Middle frontal gyrus (tissue), 1 donor: ENCODE measurements around the gene LGALS3BP.

Experiments used
- DNase-seq: peaks from one replicate; pipeline ENCODE4 v3.0.0-alpha.2; 2015; ENCODE audit warnings: low spot score; ENCODE audit errors: extremely low spot score

Gene LGALS3BP

DNA sequence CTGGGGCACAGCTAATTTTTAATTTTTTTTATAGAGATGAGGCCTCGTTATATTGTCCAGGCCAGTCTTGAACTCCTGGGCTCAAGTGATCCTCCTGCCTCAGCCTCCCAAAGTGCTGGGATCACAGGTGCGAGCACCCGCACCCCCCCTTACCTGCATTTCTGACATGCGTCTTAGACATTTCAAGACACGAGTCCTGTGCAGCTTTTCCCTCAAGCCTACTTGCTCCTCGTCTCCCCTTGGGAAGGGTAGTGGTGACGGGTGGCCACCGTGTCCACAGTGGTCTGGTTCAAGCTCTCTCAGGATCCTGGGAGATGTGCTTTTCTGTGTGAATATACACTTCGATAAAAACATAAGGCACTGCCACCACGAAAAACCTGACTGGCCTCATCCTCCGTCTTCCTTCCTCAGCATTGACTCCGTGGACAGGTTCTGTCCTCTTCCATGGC is 20.2 kb upstream of the LGALS3BP start:
- DNase-seq: no peak

DNA sequence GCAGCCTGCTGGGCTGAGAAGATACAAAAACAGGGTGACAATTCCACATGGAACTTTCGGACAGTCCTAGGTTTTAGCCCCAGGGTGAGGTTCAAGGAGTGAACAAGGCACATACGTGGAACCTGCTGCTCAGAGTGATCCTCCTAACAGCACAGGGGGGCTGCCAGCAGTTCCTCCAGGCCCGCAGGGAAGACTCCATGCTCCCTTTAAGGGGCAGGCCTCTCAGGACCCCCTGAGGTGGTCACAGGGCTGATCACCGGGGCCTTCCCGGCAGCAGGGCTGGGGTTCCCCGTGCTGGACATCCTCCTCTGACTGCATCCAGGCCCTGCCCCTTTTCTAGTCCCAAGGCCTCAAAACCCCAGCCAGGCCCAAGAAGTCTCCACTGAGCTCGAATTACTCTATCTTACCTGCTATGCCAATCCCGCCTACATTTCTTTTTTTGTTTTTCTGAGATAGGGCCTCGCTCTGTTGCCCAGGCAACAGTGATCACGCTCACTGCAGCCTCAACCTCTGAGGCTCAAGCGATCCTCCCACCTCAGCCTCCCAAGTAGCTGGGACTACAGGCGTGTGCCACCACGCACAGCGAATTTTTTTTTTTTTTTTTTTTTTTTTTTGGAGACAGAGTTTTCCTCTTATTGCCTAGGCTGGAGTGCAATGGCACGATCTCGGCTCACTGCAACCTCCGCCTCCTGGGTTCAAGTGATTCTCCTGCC is 19.5 kb upstream of the LGALS3BP start:
- DNase-seq: no peak

DNA sequence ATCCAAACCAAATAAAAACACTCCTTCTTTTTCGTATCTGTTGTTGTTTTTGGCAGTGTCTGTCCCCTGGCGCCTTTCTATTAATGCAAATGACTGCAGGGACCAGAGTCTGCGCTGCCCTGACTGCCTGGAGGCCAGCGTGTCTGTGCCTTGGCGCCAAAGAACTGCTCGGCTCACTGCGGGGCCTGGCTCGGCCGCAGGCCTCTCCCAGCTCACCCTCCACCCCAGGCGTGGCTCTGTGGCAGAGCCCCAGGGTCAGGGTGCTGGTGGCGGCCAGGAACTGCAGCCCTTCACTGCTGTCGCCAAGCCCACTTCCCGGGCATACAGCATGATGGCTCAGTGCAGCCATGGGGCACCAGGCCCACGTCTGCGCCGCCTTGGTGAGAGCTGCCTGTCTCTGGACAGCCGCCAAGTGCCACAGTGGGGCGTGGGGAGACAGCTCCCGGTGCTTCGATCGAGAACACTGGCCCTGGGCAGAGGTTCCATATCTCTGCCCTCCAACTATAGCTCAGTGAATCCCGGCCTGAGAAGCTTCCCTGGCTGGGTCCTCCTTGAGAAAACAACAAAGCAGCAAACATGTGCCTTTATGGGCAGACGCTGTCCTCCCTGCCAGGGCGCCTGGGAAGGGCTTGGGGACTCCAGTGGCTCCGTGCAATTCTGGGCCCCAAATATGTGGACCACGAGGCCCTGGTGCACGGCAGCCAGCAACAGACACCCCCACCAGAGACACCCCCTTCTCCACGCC is 18.8 kb upstream of the LGALS3BP start:
- DNase-seq: no peak

DNA sequence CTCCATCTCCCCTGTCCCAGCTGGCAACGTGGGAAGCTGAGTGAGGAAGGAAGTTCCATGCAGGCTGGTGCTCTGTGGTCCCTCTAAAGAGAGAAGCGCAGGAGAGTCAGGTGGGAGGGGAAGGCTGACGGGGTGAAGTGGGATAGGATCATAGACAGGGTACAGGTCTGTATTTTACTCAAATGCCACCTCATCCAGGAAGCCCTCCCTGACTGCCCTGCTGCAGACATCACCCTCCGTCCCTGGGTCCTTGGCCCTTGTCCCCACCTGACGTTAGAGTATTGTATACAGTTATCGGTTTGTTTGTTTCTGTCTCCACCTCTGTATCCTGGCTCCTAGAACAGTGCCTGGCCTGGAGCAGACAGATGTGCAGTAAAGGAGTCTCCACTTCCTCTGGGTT is 18.2 kb upstream of the LGALS3BP start:
- no peak for DNase-seq

DNA sequence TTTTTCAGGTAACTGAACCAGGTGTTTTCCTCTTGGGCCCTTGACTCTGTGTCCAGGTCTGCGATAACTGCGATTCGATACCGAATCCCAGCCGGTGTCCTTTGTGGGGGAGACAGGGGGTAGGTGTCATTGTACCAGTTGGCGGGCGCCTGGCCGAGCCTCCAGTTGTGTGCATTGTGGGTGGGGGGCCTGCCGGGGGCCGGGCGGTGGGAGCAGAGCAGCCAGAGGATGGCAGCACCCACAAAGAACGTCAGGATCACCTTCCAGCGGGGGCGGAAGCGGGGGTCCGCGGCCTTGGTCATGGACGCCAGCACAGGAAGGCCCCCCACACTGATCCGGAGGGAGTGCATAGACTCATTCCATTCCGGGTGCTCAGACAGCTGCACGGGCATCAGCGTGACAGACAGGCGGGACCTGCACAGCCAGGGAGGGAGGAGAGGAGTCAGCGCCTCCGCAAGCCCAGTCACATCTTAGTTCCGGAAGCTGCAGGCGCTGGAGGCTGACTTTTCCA is 17.6 kb upstream of the LGALS3BP start:
- DNase-seq: no peak

DNA sequence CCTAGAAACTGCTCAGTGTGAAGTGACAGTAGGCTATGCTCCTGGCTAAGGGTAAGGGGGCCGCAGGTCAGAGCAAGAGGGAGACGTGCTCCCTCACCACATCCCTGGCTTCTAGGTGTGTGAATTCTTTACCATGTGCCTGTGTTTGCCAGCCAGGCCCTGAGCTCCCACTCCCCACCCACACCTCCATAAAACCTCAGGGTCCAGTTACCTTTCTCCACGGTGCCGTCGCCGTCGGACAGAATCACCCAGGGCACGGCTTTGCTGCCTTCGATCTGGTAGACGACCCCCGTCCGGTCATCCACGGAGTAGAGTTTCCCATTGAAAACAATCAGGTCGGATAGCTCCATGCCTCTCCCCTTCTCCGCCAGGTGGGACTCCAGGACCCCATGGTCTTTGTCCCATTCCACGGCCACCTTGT is 17.1 kb upstream of the LGALS3BP start:
- no peak for DNase-seq

DNA sequence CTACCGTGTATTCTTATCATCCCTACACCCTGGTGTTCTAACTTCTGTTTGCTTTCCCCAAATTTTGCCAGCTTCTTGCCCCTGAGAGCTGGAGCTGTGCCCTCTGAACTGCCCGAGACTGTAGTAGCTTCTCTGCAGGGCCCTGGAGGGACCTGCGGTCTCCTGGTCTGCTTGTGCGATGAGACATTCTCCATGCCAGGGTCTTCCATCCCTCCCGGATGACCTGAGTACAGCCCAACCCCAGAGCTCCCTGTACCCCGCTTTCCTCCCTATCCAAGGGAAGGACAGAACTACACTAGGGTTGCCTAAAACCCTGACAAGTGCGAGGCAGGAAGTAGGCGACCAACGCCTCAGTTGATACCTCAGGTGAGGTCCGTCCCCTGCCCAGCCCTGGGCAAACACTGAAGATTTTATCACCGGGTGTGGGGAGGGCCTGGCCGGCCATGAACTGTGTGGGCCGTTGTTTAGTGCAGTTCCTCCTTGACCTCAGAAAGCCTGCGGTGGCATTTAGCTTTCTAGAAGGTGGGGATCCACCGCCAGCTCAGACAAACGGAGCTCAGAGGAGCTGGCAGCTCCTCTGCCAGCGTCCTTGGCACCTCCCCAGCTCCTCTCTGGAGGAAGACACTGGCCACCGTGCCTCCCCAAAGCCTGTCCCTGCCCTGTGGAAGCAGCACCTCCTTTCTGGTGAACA is 16.2 kb upstream of the LGALS3BP start:
- DNase-seq: no peak

DNA sequence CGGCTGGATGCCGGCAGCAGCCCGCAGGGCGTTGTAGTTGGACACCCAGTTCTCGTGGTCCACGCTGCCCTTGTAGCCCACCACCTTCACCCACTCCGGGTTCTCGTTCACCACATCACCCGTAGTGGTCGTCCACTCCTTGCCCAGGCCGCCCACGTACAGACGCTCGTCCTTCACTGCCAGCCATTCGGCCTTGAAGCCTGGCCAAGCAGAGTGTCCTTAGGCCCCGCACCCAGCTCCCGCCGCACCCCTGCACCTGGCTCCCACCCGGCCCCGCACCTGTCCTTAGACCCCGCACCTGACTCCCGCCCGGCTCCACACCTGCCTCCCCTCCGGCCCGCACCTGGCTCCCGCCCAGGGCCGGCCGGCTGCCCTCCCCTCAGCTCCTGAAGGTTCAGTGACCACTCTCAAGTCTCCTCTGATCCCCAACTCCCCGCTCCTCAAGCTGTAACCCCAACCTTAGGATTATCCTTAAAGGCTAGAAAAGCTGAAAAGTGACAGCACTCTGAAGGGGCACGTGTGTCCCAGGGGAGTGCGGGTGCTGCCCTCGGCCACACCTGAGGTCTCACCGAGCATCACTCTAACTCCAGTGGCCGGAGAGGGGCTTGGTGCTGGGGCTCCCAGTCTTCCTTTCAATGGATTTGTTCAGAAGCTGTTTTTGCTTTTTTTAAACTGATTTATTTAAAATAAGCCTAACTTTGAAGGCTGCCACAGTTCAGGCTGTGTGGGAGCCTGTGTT is 15.5 kb upstream of the LGALS3BP start:
- DNase-seq: no peak

DNA sequence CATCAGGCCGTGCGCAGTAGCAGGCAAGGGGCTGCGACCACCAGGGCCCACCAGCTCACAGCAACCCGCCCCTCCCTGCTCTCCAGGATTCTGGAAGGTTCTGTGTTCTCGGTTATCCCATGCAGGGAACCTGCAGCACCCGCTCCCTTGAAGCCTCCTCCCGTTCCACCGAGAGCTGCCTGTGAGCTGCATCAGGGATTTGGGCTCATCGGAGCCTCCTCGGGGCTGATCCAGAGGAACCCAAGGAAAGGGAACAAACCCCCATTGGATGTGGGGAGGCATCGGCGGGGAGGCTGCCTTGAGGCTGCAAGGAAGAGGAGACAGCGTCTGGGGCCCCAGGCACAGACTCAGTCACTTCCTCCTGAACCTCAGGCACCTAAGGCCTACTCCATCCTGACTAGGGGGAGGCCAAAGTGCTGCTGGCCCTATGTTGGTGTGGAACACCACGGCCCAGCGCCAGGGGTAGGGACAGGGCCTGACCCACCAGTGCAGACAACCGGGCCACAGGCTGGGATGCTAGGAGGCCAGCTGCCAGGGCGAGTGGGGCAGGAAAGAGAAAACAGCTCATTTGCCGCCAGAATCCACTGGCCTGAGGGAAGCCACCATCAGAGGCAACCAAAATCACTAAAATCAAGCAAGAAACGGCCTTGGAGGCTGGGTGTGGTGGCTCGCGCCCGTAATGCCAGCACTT is 14.4 kb upstream of the LGALS3BP start:
- no peak for DNase-seq

DNA sequence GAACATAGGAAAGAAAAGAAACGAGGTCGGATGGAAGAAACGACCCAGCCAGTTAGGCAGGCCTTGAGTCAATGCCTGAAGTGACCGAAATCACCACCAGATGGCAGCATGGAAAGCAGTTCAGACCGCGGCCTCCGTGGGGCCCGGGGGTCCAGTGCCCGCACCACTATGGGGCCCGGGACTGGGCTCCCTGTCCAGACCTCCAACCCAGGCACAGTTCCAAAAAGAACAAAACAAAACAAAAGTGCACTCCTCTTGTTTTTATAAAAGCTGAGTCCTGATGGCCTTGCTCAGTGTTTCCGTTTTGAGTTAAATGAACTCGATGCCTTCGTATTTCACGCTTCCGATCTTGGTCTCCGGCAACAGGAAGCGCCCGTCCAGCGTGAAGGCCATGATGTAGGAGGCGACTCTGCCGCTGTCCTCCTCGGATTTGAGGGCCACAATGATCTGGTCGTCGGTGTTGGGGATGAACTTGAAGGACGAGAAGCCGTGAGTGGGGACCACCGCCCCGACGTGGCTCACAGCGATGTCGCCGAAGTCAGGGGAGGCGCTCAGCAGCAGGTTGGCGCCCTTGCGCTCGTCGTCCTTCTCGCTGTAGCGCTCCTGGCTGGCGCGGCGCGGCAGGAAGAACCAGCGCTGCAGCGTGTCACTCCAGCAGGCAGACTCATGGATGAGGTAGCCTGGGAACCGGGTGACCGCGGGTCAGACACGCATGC is 13.7 kb upstream of the LGALS3BP start:
- no peak for DNase-seq

DNA sequence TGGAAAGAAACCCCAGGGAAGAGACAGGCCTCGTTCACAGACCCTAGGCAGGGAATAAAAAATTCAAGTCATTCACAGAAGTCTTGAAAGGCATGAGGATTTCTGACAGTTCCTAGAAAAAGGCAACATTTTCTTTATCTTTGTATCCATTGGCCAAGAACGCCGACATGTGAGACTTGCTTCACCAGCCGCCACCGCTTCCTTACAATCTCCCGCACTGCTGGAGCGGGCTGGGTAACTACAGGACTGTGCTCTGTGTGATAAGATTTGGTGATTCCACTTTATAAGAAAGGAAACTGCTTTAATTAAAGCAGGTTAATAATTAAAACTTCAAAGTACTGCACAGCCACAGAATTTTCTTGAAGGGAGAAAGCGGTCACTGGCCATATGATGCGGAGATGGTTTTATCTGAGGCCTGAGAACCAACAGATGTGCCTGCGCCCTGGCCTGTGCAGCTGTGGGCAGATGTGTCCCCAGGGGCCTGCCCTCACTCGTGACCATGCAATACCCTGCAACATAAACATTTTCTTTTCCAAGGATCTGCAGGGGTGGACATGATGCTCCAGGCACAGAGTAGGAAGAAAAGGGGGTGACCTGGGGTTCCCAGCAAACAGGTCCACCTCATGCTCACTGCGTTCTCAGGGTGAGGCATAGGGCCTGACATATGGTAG is 13.0 kb upstream of the LGALS3BP start:
- no peak for DNase-seq

DNA sequence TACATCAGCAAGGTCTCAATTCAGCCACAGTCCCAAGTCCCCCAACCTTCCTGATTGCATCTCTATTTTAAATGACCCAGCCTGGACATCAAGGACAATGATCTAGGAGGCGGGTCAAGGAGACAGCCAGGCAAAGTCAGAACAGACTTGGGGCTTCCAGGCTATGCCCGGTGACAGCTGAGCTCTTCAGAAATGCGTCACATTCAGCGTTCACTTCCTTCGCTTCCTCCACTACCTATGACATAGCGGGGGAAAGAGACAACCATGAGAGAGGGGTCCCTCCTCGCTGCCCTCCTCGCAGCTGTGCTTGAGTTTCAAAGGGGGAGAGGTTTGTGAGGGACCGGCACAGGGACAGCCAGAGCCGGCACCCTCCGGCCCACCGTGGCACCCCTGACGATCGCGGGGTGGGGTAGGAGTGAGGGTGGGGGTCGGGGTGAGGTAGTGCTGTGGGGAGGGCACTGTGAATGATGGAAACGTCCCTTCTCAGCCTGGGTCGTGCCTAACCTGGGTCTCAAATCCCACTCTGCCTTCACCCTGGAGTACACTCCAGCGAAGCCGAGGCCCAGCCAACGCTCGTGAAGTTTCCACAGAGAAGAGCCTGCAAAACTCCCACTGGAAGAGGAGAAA is 12.3 kb upstream of the LGALS3BP start:
- no peak for DNase-seq

DNA sequence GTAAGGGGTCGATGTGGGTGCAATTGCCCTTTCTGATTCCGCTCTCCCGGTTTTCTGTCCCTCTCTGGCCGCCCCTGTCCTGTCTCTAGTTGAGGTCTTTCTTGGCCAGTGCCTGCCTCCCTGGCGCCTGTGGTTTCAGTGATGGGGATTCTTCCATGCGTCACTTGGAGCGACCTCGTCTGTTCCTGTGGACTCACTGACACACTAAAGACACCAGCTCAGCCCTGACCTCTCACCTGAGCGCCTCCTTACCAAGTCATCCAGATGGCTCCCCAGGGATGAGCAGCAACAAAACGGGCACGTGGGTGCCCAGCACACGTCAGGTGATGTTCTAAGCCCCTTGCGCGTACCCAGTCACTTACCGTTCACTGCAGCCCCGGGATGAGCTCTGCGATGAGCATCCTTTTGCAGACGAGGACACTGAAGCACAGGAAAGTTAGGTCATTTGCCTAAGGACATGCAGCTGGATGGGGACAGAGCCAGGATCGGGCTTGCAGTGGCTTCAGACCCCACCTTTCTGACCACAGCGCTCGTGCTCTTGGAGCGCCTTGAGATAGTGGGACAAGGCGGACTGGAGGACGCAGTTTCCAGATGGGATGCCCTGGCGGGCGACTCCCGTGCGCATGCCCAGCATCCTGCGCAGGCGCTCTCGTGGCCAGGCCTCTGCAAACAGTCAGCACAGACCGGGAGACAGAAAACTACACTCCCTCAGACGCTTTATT is 11.5 kb upstream of the LGALS3BP start:
- no peak for DNase-seq

DNA sequence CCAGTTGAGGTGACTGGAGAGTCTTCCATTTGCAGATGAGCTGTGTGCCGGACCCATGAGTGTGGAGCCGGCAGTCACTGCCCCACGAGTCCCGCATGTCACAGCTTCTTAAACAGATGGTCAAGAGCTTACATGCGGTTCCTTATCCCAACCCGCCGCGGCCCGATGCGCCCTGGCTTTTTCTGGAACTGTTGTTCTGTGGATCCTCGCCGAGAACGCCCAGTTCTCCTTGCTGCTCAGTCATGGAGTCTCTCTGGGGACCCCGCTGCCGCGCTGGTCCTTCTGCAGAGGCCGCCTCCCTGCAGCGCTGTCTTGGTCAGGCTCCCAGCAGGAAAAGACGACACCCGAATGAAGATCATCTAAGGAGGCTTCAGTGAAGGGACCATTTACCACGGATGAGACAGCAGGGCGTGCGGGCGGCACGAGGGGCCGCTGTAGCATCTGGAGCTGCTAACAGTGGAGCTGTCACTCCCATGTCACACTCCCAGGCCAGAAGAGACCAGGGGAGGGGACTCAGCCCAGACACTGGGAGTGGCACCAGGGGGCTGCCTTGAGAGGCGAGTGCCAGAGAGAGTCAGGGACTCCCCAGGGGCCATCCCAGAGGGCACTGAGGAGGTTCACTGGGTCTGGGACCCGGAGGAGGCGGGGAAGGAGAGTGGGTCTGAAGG is 10.8 kb upstream of the LGALS3BP start:
- no peak for DNase-seq

DNA sequence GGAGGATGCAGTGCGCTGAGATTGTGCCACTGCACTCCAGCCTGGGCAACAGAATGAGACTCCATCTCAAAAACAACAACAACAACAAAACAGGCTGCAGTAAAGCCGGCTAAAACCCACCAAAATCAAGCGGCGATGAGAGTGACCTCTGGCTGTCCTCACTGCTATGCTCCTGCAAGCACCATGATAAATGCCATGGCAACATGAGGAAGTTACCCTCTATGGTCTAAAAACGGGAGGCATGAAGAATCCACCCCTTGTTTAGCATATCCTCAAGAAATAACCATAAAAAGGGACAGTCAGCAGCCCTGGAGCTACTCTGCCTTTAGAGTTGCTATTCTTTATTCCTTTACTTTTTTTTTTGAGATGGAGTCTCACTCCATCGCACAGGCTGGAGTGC is 8.4 kb upstream of the LGALS3BP start:
- no peak for DNase-seq

DNA sequence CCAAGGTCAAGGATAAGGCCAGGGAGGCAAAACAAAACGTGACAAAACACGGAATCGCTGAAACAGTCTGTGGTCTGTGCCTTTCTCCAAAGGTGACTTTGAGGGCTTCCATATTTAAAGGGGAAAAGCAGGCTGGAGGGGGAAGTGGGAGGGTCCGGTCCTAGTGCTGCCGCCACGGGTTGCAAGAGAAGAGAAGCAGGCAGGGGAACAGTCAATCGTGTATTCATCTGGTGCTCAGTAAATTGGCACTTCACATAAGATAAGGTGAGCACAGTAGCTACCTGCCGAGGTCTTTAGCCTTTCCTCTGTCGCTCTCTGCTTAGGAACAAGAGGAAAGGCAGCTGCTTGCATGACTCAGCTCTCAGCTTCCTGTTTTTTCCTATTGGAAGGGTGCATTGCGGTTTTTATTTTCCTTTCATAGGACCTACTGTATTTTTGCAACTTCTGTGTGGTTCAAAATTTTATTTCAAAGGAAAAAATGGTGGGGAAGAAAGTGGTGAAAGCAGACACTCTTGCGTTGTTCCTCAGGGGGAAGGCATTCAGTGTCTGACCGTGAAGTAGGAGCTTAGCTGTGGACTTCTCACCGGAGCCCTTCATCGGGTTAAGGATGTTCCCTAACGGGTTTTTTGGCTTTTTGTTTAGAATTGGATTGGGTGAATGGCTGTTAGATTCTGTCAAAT is 7.1 kb upstream of the LGALS3BP start:
- DNase-seq: no peak

DNA sequence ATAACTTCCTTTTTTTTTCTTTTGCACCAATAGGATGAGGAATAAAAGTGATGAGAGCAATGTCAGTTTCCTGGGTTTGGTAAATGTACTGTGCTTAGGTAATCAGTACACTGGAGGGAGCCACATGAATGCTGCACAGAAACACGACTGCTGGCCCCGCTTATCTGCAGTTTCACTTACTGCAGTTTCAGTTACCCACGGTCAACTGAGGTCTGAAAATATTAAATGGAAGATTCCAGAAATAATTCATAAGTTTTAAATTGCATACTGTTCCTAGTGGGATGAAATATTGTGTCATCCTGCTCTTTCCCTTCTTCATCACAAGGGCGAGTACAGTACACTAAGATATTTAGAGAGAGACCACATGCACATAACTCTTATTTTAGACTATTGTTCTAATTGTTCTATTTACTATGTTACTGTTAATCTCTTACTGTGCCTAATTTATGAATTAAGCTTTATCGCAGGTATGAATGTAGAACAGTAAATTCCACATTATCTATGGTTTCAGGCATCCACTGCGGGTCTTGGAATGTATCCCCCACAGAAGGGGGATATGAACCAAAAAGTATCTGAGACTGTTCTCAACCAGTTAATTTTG is 6.4 kb upstream of the LGALS3BP start:
- DNase-seq: no peak
